ENCODE data around the gene KCNH6. TPM values are rescaled to one million over a fixed set of nuclear protein-coding genes. Genes with fewer than 3 reads are reported as not detected.

KCNH6 gene
- total and polyA plus RNA-seq, 4 donors = 0.09 TPM; not detected in 3

- no peaks in the 10 kb centered on the region for H3K9me3 ChIP-seq (ENCODE audit: control insufficient read depth in 4 of 4, low read length in 3 of 4)
- H3K27ac ChIP-seq (ENCODE audit: low read depth in 1 of 2, low read length in 2 of 2) = peak overlapping the region; percentile 45 to 85
- no peak for DNase-seq (ENCODE audit: low spot score)
- peak overlapping the region; percentile 81 to 89 (median 82) for H3K4me3 ChIP-seq (ENCODE audit: low read depth in 1 of 3, low read length in 3 of 3)
- under 1% methylated on average over 32 of the region's 32 CpGs for WGBS
- H3K4me1 ChIP-seq (ENCODE audit: control insufficient read depth in 4 of 4, insufficient read depth in 4 of 4, low read length in 3 of 4) = peaks cover 5 to 40% (median 25%) of the 10 kb centered on the region in 4 donors
- H3K27me3 ChIP-seq (ENCODE audit: control insufficient read depth in 4 of 4, insufficient read depth in 4 of 4, low read length in 3 of 4) = no peaks in the 10 kb centered on the region
- peak overlapping the region; percentile 78 to 91 for H3K9ac ChIP-seq (ENCODE audit: low read depth in 1 of 2, low read length in 2 of 2)
- TF ChIP-seq FOXA2 (IDR thresholded peaks at IDR 0.05) (no peak), TAF1 (conservative IDR thresholded peaks at IDR 0.05) (no peak), ZBTB33 (IDR thresholded peaks at IDR 0.05) (no peak), HNF4A (conservative IDR thresholded peaks at IDR 0.05) (no peak), NR2F2 (IDR thresholded peaks at IDR 0.05) (no peak), JUND (IDR thresholded peaks at IDR 0.05) (no peak)
- H3K36me3 ChIP-seq (ENCODE audit: control insufficient read depth in 4 of 4, insufficient read depth in 3 of 4, low read depth in 1 of 4, low read length in 3 of 4) = no peaks in the 10 kb centered on the region
These were observed 27.9 kb downstream of the KCNH6 start for GRCh38 chr17:63550817-63551639.

GRCh38 chr17:63552211-63552610, 29.1 kb downstream of the KCNH6 start:
- Histone ChIP-seq H3K9ac (ENCODE audit: low read depth in 1 of 2, low read length in 2 of 2) (peak overlapping the region in 1 of 2 donors; percentile 46), H3K9me3 (ENCODE audit: control insufficient read depth in 4 of 4, low read length in 3 of 4) (no peaks in the 10 kb centered on the region), H3K27me3 (ENCODE audit: control insufficient read depth in 4 of 4, insufficient read depth in 4 of 4, low read length in 3 of 4) (no peaks in the 10 kb centered on the region), H3K4me1 (ENCODE audit: control insufficient read depth in 4 of 4, insufficient read depth in 4 of 4, low read length in 3 of 4) (peaks cover 5 to 41% (median 26%) of the 10 kb centered on the region in 4 donors), H3K4me3 (ENCODE audit: low read depth in 1 of 3, low read length in 3 of 3) (no peak overlapping the region), H3K36me3 (ENCODE audit: control insufficient read depth in 4 of 4, insufficient read depth in 3 of 4, low read depth in 1 of 4, low read length in 3 of 4) (no peaks in the 10 kb centered on the region), H3K27ac (ENCODE audit: low read depth in 1 of 2, low read length in 2 of 2) (no peak overlapping the region)
- TF ChIP-seq CTCF (IDR thresholded peaks at IDR 0.05; ENCODE audit: low read depth, low read length, missing input control) (no peak), YY1 (IDR thresholded peaks at IDR 0.05) (no peak), SP1 (IDR thresholded peaks at IDR 0.05) (no peak), GABPA (IDR thresholded peaks at IDR 0.05 in 1 of 2, conservative IDR thresholded peaks at IDR 0.05 in 1 of 2) (no peak), ZBTB33 (IDR thresholded peaks at IDR 0.05) (no peak), NR2F2 (IDR thresholded peaks at IDR 0.05) (no peak), HNF4G (IDR thresholded peaks at IDR 0.05) (no peak), EGR1 (IDR thresholded peaks at IDR 0.05; ENCODE audit: low read depth in 2 of 2) (no peak)
- 71% methylated on average over 6 of the region's 6 CpGs for WGBS
- DNase-seq (ENCODE audit: low spot score) = no peak
